ENCODE data around the gene PITPNB. TPM values are rescaled to one million over a fixed set of nuclear protein-coding genes. Genes with fewer than 3 reads are reported as not detected.

Gene PITPNB
- polyA plus RNA-seq, 1 experiment, result 24.0 TPM

- TF ChIP-seq CTCF (IDR thresholded peaks at IDR 0.05; ENCODE audit: insufficient read depth, low read depth, low read length), result no peak
- POLR2A ChIA-PET, result no interaction called here
- CTCF ChIA-PET, result interaction anchor here (1.2 to 3.3 kb wide), 2 partner anchors 12 to 14 kb away, joined by 3 to 31 read pairs; no protein-coding TSS in a partner anchor
- peaks cover 3% of the 10 kb centered on the region; the same call in 1 of the 2 replicates for H3K36me3 ChIP-seq (ENCODE audit: control insufficient read depth, insufficient read depth, low read length)
- no peak overlapping the region for H3K4me3 ChIP-seq (ENCODE audit: low read depth, low read length)
- H3K27me3 ChIP-seq (ENCODE audit: control insufficient read depth, insufficient read depth, low read length), result no peaks in the 10 kb centered on the region
- DNase-seq (ENCODE audit: low read depth), result no peak
These were observed 50.2 kb downstream of the PITPNB start for GRCh38 chr22:27868732-27869282.

DNA sequence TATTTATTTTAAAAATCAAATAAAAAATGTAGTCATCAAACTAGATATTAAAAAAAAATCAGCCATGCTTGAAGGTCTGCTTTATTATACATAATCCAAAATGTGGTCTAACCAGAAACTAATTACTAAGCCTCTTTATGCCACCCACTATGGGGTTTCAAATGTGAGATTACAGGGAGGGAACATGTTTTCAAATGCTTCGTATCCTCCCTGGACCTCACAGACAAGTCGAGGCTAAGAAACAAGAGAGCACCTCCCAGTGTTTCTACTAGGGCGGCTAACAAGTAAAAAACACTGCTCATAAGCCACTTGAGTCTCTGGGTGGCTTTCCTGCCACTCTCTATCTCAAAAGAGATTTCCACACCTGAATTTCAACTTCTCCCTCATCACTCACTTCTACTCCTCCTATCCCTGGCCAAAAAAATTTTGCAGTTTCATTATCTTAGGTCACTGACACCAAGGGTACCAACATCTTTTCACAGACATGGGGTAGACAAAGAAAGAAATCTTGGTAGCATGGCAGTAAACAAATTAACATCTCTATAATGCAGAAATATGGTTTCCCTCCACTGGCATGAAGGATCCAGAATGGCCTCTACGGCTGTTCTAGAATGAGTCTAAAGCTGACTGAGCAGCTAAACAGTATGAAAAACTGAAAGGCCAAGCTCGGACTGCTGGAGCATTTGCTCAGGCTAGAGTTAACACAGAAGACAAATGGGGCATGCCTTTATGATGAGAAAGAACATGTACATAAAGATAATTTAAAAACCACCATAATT is 50.9 kb downstream of the PITPNB start:
- Histone ChIP-seq H3K27me3 (ENCODE audit: control insufficient read depth, insufficient read depth, low read length) (no peaks in the 10 kb centered on the region), H3K4me3 (ENCODE audit: low read depth, low read length) (no peak overlapping the region), H3K36me3 (ENCODE audit: control insufficient read depth, insufficient read depth, low read length) (peaks cover 3% of the 10 kb centered on the region; the same call in 1 of the 2 replicates)
- no peak for TF ChIP-seq CTCF (IDR thresholded peaks at IDR 0.05; ENCODE audit: insufficient read depth, low read depth, low read length)
- ChIA-PET CTCF (interaction anchor here (0.7 to 3.3 kb wide), 3 partner anchors 9 to 15 kb away, joined by 3 to 31 read pairs (median 3); no protein-coding TSS in a partner anchor), POLR2A (no interaction called here)
- DNase-seq (ENCODE audit: low read depth), result no peak

DNA sequence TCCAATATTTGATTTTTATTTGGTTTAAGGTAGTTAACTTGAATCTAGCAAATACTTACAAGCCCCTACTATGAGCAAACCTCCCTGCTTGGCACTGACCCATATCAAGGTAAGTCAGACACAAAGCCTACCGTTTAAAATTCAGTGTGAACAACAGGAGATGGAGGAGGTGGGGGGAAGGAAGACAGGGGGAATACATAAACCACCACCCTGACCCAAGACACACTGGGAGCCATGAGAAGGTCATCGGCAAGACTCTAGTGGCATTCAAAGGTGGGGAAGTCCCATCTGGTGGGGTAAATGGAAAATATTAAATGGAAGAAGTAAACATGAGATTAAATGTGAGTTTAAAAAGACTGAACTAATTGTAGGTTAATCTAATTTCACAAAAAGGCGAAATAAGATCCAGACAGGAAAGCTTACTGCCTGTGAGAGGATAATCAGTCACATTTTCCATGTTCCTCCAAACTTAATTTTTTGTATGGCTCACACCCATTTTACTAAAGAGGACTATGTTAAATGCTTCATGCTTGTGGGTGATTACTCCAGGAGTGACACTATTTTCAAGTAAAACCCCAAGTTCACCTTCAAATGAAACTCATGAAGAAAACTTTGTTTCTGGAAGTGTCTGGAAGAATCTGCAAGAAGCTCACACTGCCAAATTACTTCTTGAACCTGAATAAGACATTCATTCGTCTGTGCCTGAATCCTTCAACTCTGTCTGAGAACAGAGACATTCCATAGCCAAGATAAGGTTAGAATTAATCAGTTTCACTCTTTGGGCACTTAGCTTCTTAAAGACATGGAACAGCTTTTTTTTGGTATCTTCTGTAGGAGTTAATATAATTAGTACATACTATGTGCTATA is 51.7 kb downstream of the PITPNB start:
- CTCF ChIA-PET, result interaction anchor here (0.7 to 3.3 kb wide), 2 partner anchors 9 to 13 kb away, joined by 3 to 31 read pairs; no protein-coding TSS in a partner anchor
- TF ChIP-seq CTCF (IDR thresholded peaks at IDR 0.05; ENCODE audit: insufficient read depth, low read depth, low read length), result no peak
- H3K4me3 ChIP-seq (ENCODE audit: low read depth, low read length), result no peak overlapping the region
- H3K27me3 ChIP-seq (ENCODE audit: control insufficient read depth, insufficient read depth, low read length), result no peaks in the 10 kb centered on the region
- POLR2A ChIA-PET, result no interaction called here
- no peak for DNase-seq (ENCODE audit: low read depth)
- H3K36me3 ChIP-seq (ENCODE audit: control insufficient read depth, insufficient read depth, low read length), result peaks cover 3% of the 10 kb centered on the region; the same call in 1 of the 2 replicates

DNA sequence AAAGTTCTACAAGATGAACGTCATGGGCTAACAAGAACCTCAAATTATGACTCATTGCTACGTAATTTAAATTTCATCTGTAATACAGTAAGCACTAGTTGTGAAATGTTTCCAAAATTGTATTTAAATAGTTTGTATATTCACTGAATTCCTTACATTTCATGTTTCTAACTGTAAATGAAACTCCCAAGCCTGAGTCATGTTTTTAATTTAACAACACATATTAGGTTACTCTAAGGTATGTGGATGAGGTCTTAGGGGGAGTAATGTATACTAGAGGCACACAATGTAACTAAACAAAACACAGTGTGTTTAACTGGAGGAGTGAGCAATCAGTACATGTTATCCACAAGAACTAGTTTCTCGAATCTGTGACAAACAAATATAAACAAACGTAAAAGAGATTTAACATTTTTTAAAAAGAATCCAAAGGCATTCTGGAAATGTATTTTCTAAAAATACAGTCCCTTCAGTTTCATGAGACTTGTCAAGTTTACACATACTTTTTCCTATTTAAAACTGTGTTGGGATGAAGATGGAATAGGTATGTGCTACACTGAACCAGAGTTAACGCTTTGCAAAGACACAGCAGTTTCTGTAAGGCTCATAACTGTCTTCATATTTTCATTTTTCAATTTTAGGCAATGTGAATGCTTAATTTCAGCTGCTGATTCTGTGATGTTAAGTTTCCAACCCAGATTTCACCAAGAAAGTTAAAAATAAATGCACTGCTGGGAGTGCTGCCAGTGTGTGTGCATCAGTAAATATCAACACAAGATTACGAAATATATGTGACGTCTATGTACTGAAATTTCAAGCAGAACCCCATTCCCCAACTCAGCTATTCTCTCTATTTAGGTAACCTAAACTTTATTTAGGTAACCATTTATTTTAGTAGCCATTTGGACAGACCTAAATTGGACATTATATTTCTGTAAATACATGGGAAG is 52.6 kb downstream of the PITPNB start:
- Histone ChIP-seq H3K27me3 (ENCODE audit: control insufficient read depth, insufficient read depth, low read length) (no peaks in the 10 kb centered on the region), H3K36me3 (ENCODE audit: control insufficient read depth, insufficient read depth, low read length) (no peaks in the 10 kb centered on the region), H3K4me3 (ENCODE audit: low read depth, low read length) (no peak overlapping the region)
- ChIA-PET POLR2A (no interaction called here), CTCF (interaction anchor here (3.3 kb wide), 1 partner anchor 14 kb away, joined by 31 read pairs; no protein-coding TSS in a partner anchor)
- no peak for TF ChIP-seq CTCF (IDR thresholded peaks at IDR 0.05; ENCODE audit: insufficient read depth, low read depth, low read length)
- DNase-seq (ENCODE audit: low read depth), result peak; percentile 85
